GM19193 (cell line): ENCODE results near the gene DLG2.

ENCODE experiments used
- POLR2A ChIP-seq: IDR thresholded peaks from 4 replicates; pipeline ENCODE4 v1.6.1; 2011; ENCODE audit not compliant: insufficient read depth, insufficient read length; ENCODE audit errors: extremely low read depth

The DLG2 gene

DNA sequence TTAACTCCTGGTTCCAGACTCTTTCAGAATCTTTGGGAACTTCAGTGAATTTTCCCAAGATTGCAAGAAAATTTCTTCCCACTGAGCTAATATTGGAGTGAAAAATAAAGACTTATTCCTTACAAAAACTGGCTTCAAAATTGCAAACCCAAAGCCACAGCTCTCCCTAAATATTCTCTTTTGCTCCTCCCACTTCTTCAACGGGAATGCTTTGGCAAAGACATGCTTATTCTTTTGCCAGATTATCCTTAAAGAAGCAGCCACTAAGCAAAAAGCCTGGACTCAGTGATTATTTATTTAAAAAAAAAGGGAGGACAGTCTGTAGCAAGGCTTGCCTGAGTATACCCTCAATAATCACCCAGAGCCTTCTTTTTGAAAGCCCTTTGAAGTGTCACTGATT, 1438.6 kb downstream of the DLG2 start:
- TF ChIP-seq POLR2A, result no peak

DNA sequence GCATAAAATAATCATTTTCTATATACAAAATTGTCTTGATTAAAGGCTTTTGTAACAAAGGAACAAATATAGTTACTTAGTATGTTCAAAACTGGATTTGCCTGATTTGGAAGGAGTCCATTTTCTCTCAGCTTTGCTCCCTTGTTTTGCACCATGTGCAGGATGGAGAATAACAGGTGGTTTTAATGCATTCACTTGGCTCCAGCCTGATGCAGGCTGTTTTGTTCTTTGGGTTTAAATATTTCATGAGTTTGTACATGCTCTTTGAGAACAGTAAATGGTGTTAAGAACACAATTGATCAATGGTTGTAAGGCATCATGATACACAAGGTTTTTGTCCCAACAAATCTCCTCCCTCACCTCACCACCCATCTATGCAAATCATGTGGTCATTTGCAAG, 1454.1 kb downstream of the DLG2 start:
- TF ChIP-seq POLR2A, result no peak

DNA sequence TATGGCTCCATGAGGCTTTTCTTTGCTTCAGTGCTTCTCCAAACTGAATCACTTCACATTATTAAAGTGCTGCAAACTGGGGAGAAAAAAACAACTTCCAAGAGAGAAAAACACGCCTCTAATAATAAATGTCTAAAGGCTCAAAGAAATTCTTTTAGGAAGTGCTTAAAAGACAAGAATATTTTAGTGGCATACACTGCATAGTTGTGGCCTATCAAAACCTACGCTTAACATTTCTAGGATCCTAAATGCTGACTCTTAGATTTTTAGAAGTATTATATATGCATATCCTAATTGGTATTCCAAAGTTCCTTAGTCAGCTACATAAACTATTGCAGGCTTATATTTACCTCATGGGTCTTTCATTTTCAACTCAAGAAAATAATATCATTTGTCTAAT, 1462.0 kb downstream of the DLG2 start:
- TF ChIP-seq POLR2A, result no peak

DNA sequence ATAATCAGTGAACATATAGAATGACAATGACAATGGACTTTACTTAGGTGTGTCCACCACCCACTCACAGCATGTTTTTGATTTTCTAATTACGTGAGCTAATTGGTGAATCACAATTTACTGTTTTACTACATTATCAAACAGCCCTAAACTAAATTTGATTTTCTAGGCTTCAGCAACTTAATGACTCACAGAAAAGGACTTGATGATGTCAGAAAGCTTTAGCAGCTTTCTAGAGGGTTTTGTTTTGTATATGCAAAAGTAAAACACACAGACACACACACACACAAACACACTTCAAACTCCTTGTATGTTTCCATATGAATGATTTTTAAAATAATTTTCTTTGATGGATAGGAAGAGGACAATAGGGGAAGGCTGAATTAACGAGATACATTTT, 1462.4 kb downstream of the DLG2 start:
- TF ChIP-seq POLR2A, result no peak

DNA sequence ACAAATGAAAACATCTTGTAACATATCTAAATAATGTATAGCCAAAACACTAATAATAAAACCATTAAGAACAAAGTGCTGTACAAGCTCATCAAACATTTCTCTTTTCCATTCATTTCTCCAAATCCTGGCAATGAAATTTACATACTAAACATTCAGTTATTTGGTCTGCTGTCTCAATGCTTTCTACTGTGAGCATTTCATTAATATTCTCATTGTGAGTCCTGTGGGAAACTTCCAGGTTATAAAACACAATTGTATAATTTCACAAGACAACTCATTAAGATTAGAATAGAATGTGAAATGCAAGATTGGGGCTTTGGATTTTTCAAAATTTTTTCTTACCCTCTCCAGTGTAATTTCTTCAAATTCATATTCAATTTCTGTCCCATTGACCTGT, 1464.0 kb downstream of the DLG2 start:
- no peak for TF ChIP-seq POLR2A

DNA sequence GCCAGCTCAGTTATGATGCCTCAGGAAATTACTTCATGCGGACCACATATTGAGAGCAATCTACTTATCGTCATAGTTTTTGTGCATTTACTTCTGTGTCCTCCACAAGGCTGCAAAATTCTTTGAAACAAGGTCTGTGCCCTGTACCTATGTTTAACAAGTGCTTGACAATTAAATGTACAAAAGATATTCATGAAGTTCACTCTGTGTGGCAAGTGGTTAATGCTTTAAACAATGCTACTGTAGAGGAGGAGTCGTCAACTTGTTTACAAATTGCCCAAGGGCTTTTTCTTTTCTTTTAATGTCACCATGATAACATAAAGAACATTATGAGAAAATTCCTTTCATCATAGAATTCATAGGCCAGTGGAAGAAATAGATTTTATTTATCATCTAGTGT, 1469.5 kb downstream of the DLG2 start:
- no peak for TF ChIP-seq POLR2A

DNA sequence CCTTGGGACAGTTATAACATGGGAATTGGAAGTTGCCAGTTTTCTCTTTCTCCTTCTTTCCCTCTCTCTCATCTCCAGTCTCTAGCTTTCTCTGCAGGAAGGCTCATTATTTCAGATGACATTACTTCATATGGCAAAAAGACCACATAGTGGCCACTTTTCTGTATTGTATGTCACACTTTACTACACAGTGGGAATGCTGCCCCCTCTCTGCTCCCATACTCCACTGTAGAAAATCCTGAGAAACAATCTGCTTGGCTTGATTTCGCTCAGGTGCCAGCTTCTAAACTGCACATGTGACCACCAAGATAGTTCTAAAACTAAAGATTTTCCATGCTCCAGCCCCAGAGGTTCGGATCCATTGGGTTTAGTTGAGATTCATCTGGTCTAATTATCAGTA, 1480.3 kb downstream of the DLG2 start:
- no peak for TF ChIP-seq POLR2A

DNA sequence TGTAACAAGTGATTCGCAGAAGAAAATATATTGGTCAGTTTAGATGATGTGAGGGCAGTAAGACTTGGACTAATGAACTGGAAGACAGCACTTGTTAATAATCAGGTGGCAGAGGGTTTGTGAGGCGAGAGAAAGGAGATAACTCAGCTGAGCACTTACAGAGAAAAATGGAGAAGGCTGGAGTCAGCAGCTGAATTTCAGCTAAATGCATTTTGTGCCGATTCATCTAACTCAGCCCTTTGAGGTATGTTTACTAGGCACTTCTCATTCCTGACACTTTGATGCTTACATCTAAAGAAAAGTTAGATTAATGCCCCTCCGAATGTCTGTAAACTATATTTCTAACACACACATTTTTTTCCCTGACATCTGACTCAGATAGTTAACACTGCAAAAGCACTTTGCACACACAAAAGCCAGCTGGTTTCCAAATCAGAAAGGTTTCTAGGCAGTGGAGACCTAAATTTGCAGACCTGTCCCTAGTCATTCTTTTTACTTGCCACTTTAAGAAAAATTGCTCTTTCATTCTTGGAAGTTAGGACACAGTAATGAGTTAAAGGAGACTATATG, 1481.4 kb downstream of the DLG2 start:
- no peak for TF ChIP-seq POLR2A

DNA sequence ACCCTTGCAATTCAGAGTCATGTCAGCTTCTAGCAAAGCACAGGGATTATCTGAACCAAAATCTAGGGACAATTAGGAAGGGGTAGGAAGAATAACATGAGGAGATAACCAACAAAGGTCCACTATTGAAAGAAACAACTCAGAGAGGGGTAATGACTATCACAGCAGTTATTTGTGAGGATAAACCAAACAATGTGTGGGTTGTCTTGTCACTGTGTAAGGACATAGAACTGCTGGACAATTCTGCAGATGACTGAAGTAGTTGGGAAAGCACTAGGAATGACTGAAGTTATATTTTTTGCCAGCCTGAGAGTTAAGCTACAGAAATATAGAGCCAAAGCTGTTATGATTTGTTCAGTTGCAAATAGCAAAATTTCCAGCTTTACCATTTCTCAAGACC, 1482.6 kb downstream of the DLG2 start:
- no peak for TF ChIP-seq POLR2A

DNA sequence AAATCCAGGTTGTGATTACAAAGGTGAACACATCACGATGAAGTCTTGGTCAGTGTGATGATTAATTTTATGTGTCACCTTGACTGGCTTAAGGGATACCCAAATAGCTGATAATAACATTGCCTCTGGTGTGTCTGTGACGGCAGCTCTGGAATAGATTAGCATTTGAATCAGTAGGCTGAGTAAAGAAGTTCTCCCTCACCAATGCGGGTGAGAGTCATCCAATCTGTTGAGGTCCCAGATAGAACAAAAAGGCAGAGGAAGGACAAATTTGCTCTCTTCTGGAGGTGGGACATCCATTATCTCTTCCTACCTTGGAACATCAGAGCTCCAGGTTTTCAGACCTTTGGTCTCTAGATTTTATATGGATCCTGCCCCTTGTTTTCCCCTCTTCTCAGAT, 1484.7 kb downstream of the DLG2 start:
- TF ChIP-seq POLR2A, result no peak

DNA sequence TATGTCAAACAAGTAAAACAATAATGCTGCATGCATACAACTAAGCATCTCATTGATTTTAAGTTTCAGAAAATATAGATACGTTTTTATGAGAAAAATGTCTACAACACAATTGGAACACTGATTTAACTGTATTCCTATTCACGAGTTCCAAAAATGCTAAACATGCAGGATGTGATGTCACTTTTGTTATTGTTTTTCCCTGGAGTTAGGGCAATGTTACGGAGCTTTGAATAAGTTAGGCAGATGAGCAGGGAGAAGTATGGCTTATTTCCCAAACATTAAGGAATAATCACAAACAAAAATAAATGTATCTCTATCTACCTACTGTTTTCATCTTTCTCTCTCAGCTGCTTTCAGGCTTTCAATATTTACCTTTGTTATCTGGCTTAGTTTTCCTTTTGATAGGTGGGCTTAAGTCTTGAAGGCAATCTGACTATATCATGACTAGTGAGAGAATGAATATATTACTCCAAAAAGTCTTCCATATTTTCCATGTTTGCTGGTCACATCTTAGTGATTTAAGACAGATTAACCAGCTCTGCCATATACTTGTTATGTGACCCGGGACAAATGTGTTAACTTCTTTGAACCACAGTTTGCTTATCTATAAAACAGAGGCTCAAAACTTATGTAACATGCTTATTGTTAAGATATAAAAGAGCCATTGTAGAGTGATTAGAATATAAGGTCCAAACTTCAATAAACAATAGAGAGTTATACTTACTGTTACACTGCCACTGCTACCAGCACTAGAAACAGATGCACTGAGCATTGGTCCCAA, 1486.6 kb downstream of the DLG2 start:
- no peak for TF ChIP-seq POLR2A

DNA sequence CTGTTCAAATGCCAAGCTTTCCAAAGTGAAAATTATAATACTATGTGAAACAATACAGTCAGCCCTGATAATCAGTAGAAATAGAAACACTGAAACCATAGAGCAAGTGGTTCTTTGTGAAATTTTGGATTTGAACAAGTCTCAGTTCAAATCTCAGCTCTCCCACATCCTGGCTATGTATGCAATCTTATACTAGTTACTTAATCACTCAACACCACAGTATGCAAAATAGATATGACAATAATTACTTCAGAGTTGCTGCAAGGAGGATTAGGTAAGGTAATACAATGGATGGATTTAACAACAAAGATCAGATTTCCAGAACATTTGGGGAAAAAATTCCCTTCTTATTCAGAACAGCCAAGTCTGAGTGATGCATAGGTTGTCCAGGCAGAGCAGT, 1489.2 kb downstream of the DLG2 start:
- no peak for TF ChIP-seq POLR2A

DNA sequence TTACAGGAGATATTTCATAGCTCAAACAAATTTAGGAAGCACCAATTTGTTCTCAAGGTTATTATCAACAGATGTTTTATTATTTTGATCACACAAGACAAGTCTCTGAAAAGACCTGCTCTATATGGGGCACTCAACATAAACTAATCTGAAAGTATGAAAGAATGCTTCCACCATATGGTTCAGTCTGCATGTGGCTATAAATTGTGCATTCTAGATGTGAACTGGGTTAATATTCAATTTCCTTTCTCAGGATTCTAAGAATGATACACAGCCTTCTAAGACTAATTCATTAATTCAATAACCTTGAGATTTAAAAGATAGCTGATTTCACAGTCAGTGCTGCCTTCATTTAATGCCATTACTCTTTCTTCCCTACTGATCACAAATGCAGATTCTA, 1489.6 kb downstream of the DLG2 start:
- TF ChIP-seq POLR2A, result no peak

DNA sequence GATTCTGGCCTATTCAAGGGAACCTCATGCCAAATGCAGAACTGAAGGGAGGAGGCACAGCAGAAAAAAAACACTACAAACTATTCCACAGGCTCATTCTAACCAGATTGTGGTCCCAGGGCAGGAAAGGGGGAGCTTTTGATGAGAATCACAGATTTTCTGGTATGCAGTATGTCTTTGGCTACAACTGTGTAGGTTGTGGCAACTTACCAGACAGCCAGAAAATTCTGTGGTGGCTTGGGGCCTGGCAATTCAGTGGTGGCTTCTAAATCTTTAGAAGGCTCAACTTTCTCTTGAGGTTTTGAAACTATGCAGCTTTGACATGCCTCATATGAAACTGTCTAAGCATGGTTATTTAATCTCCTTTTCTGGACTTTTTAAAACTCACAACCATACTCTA, 1490.2 kb downstream of the DLG2 start:
- TF ChIP-seq POLR2A, result no peak

DNA sequence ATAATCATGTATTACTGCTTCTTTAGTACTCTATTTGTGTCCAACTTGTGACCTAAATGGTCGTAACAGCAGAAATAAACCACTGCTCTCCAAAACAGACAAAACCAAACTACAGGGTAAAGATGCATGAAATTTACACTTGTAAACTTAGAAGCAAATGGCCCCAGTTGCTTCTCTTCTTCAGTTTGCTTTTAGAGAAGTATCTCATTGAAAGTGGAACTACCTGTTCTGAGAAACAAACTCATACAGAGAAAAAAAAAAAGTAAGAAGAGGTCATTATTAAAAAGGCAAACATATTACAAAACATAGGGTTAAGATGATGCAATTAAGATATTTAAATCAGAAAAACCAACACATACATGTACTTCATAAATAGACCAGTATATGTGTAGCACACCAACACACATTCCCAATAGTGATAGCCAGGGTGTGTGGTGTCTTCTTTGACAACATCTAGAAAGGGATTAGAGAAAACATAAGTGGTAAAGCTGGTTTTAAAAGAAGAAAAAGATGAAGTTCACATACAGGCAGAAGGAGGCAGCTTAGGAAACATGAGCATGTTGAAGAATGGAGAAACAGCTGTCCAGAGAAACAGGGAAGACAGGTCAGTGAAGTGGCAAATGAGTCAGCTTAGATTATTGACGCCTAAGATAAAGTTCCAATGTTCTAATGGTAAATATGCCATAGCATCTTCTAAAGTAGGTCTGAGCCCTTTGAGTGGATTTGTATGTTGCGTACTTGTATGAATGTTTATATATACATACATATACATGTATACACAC, 1496.3 kb downstream of the DLG2 start:
- TF ChIP-seq POLR2A, result no peak

DNA sequence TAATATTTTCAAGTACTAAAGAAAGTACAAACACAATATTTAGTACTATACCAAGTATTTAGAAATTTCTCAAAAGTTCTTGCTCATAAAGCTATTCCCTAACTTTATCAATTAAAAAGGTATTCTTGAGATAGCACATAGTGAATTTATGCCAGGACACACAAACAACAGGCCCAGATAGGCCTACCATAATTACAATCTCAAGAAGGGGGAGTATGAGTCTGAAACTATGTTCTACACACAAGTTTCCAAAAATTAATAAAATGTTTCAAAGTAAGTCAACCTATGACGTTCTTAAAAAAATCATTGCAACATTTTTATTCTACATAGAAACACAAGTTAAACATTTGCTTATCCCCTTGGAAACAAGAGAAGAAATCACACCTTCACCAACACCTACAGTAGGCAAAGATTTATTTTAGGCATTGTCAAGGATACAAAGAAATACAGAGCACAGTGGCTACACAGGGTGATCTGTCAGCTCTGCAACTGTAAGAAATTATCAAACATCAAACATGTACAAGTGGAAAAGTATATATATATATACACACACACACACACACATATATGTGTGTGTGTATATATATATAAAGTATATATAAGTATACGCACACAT, 1497.1 kb downstream of the DLG2 start:
- TF ChIP-seq POLR2A, result no peak

DNA sequence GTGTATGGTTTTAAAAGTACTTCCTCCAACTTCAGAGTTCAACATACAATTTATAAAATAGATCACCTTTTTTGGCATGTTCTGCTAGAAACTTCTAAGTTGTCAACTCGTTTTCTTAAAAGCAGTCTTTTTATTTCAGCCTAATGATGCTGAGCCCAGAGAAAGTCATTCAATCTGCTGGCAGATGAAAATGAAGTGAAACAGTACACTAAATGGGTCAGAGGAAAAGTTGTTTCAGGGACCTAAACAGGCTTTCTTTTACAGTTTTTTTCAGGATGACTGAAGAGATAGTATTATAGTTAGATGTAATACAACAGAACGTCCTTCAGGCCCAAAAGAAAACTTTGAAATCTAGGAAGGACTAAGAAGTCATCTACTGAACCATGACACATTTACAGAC, 1498.3 kb downstream of the DLG2 start:
- no peak for TF ChIP-seq POLR2A

DNA sequence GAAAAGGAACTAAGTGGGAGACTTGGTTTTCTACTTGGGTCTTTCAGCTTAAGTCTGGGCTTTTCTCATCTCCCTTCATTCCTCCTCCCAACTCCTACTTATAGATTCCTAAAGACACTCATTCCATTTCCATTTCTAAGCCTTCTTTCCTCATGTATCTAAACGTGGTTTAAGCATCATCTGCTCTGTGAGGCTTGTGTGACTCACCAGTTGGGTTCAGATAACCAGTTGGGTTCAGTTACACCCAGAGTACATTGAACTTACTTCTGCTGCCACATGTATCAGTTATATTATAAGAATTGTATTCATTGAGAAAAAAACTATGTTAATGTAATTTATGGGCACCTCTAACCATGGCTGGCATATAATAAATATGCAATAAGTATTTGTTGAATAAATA, 1509.8 kb downstream of the DLG2 start:
- no peak for TF ChIP-seq POLR2A
